Activated effector memory CD4-positive, alpha-beta T cell treated with anti-CD3 and anti-CD28 coated beads, Interleukin-2, amount 50 U/mL, for 16 hours (primary cell): ENCODE results near the gene AKR1C3.
"Not testable (repeated sequence)": the region's sequence is repeated elsewhere in the genome, so short reads cannot be mapped to it uniquely, and the experiment has no call there.

ENCODE experiments used
- DNase-seq: peaks from one replicate; pipeline ENCODE4 v3.0.0-alpha.2; 2020

Gene AKR1C3

DNA sequence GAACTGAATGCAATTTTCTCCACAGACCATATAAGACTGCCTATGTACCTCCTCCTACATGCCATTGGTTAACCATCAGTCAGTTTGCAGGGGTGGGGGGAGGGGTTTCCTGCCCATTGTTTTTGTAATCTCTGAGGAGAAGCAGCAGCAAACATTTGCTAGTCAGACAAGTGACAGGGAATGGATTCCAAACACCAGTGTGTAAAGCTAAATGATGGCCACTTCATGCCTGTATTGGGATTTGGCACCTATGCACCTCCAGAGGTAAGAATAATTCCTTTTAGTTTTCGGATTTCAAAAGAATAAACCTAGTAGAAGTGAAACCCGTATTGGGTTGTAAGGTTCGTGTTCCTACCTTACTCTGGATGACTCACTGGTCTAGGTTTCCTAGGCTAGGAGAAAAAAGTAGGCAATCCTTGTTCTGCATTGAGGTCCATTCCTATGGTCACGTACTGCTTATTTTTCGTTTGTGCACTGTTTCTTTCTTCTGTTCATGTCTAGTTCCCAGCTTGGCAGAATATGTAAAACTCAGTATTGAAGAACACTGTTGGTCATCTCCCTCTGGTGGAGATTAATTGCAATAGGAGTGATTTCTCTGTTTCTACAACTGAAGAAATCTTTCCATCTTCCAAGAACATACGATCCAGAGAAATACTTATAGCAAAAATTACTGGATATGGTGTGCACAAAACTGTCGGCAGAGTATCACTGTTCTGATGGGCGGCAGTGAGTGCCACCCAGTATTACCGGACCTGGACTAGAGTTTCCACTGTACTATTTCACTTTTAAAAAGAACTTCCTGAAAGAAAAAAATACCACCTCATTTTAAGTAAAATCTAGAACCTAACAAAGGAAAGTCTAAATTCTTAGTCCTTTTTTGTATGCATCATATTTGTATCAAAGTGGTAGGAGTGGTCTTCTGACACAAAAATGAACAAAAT is at the start of gene AKR1C3:
AKR1C3 (plus strand) TSS at position 150 of the 941 bp plus-strand sequence; CDS start at position 181, 31 bp downstream.
- DNase-seq = no peak

DNA sequence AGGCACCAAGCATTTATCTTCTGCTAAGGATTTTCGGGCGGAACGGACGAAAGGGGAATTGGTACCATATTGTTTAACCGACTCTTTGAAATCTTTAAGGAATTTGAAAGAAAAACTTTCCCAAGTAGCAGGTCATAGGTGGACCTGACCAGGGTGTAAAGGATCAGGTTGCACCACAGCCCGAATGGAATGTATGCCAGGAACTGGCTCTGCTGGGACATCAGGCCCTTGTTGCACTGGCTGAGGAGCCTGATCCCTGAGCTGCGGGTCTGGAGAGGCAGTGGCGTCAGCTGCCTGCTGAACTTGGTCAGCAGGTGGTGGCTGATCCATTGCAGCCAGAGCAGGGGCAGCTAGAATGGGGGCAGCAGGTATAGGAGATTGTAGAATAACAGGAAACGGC is 49.1 kb upstream of the AKR1C3 start:
- no peak for DNase-seq

DNA sequence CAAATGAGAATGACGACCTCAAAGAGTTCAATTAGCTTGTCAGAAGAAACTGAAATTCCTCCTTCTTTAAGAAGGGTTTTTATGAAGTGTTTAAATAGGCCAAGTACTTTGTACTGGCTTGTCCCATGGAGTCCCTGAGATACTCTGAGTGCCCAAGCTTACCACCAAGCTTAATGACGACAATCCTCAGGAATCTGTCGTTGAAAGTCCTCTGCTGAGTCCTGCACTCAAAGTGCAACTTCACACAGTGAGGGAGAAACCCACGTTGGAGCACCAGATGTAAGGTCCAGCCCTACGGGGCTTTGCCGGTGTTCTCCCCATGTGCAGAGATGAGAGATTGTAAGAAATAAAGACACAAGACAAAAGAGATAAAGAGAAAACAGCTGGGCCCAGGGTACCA is 47.8 kb upstream of the AKR1C3 start:
- DNase-seq = no peak

GRCh38 chr10:5047055-5047454 is 47.2 kb upstream of the AKR1C3 start:
- not testable (repeated sequence) for DNase-seq

DNA sequence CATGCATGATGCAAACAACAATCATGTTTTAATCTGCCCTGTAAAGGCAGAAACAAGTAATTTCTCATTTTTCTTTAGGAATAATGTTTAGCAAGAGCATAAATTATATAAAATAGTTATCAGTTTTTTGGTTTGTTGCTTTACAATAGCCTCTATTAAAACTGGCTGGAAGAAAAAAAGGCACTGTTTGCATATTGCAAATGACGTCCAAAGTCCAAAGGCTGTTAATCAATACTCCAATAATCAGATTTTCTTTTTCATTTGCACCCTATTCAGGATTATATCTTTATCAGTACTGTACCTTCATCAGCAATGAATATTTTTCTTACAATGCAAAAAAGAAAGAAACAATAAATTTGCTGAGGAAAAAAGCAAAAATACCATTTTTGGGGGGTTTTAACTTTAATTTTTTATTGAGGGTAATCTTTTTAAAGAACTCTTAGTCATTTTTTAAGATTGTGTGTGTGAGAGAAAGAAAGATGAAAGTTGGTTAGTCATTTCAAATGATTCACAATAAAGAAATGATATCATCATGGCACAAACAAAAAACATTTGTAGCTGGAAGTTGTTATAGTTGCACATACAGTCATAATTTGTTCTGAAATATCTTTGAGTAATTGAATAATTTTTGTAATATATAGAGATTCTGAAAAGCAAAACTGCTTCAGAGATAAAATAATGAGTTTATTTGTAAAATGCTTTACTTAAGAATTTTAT is 46.1 kb upstream of the AKR1C3 start:
- no peak for DNase-seq

- DNase-seq = not testable (repeated sequence)
Observed at GRCh38 chr10:5052951-5053500, 41.2 kb upstream of the AKR1C3 start.

DNA sequence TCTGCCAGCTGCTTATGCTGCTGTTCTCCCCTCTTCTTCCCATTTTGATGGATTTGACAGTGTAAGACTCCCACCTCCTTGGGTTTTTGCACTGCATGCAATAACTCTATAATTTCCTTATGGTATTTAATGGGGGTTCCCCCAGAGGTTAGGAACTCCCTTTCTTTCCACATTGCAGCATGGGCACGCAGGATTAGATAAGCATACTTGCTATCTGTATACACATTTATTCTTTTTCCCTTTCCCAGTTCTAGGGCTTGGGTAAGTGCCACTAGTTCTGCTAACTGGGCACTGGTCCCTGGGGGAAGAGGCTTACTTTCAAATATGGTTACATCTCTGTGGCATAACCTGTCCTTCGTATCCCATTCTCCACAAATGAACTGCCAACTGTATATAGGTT is 39.4 kb upstream of the AKR1C3 start:
- not testable (repeated sequence) for DNase-seq

DNA sequence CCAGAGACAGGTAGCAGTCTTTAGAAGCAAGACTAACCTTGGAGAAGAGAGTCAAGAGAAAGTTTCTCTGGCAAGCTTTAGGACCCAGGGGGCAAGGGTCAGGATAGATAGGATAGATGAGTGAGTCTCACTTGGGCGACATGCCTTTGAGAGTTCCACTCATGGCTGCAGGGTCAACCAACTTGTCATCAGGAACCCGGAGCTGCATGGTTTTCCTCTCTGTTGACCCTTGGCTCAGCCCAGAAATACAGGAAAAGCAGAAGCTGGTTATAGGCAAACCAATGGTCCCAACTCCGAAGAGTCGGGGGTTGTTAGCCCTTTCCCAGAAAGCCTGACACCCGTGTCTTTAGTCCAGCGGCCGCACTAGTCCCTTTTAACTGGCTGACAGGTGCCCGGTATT is 34.9 kb upstream of the AKR1C3 start:
- not testable (repeated sequence) for DNase-seq

DNA sequence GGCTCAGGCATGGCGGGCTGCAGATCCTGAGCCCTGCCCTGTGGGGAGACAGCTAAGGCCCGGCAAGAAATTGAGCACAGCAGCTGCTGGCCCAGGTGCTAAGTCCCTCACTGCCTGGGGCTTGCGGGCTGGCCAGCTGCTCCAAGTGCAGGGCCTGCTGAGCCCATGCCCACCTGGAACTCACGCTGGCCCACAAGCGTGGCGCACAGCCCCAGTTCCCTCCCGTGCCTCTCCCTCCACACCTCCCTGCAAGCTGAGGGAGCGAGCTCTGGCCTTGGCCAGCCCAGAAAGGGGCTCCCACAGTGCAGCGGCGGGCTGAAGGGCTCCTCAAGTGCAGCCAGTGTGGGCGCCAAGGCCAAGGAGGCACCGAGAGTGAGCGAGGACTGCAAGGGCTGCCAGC is 33.4 kb upstream of the AKR1C3 start:
- not testable (repeated sequence) for DNase-seq

- no peak for DNase-seq
Observed at GRCh38 chr10:5064656-5065055, 29.6 kb upstream of the AKR1C3 start.

DNA sequence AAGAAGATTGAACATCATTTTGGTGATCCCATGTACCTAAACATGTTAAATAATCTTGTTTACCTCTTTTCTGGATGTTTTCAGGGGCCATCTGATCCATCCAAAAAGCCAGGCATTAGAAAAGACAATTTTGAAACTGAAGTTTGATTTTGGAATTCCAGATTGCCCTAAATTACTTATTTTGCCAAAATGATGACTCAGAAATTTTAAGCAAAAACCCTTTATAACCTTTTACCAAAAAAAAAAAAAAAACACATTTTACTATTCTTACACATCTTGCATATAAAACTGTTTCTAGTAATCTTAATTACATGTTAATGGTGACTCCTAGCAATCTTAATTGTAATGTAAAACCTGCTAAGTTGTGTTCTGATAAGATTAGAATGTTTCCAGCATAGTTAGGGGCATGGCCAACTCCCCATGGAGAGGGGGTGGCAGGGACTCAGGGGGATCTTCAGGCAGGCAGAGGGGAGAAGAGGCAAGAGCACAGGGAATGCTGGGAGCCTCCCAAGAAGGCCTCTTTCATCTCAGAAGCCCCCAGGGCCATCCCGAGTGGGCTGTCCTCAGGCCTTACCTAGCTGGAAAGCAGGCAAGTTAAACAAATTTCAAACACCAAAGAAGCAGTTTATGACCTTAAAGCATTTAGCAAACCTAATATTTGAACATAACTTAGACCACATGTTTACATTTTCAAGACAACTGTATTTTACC is 25.8 kb upstream of the AKR1C3 start:
- DNase-seq = no peak

GRCh38 chr10:5070648-5071410 is 23.4 kb upstream of the AKR1C3 start:
- no peak for DNase-seq

DNA sequence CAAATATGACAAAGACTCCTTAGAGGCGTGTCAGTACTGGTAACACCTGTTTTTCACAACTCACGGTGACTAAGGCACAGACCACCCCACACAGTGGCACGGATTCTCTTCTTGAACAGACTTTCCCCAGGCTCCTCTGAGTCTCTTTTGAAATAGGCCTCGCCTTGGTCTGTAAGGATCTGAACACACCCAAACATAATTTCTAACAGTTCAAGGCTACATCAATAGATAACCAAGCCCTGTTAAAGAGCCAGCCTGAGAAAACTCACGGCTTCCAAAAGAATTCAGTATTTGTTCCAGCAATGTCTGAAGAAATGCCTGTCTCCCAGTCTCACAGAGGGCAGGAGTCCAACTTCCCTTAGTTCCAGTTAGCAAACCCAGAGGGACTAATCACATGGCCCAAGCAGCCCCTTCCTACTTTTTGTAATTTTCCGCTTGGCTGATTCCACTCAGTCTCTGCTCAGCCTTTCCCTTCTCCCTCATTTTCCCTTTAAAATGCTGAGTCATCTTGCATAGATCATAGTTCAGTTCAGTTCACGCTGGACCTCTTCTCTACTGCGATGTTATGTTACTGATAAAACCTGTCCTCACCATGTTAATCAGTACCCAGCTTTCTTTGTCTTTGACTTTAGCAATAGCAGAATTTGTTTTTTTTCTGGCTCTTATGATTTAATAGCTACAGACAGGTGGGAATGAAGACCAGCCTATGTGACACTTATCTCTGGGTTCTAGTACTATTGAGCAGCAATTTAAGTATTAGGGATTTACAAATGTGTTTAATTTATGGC is 22.6 kb upstream of the AKR1C3 start:
- DNase-seq = no peak

DNA sequence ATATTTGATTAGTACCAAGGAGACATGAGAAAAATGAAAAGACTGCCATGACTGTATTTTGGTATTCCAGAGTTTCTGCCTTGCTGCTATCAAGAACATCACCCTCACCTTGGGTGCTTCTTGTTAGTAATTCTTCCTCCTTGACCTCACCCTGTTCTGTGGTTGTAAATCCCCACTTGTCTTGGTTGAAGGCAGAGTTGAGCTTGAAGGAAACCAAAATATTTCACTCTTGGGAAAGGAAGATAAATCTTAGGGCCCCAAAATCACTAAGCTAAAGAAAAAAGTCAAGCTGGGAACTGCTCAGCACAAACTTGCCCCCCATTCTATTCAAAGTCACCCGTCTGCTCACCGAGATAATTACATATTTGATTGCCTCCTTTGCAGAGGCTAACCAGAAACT is 20.6 kb upstream of the AKR1C3 start:
- no peak for DNase-seq

GRCh38 chr10:5076615-5077014 is 17.6 kb upstream of the AKR1C3 start:
- DNase-seq = no peak

GRCh38 chr10:5078547-5079180 is 15.6 kb upstream of the AKR1C3 start:
- DNase-seq = no peak

DNA sequence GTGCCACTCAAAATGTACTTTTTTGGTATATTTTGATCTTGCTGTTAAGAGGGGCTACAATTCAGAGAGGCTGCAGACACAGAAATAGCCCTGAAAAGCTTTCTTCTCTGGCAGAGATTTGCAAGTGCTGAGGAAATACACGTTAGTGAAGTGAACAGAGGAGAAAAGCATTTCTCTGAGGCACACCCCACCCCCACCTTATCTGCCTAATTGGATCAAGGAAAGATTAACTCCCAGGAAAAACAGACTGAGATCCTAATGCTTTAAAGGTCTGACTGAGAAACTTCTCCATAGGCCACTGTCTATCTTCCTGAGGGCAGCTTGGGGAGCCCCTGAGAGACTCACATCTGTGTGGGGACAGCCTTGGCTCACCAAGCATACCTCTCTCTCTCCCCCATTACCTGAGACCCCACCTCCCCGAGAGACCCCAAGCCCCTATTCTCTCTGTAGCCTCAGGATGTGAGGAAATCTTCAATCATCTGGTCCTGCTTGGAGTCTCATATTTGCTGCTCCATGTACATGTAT is 14.8 kb upstream of the AKR1C3 start:
- DNase-seq = no peak

GRCh38 chr10:5079836-5080235 is 14.4 kb upstream of the AKR1C3 start:
- DNase-seq = no peak

DNA sequence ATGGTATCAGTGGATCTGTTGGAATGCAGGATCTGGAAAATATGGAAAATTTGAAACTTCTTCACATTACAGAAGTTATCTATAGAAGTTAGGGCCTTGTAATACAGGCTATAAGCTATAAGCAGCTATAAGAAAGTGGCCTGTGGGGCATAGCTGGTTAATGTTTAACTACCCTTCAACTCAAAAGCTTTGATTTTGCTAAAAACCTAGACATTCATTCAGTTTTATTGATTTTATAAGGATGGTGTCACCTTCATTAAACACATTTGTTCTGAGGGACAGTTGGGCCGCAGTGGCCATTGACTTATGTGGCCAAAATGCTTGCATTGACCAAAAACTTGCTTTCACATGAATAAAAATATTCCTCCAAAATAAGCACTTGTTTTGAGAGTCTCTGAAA is 13.1 kb upstream of the AKR1C3 start:
- DNase-seq = no peak

- no peak for DNase-seq
Observed at GRCh38 chr10:5088703-5089261, 5.4 kb upstream of the AKR1C3 start.
